Panc1 (cell line): ENCODE data around the gene DEFB113. TPM values are rescaled to one million over a fixed set of nuclear protein-coding genes. Genes with fewer than 3 reads are reported as not detected.

Experiments
- ATAC-seq: fragments of 200-7000 bp; cut with Tn5 transposase; 2 replicates; pipeline ENCODE4 v1.9.1; 2020; ENCODE audit warnings: mild to moderate bottlenecking, moderate library complexity
- BruUV-seq: library from RNA; stranded (reverse); fragments of 400-500 nt; replicated peaks from 2 replicates; lab custom pipeline; 2021; lab: Mats Ljungman, UMichigan
- CTCF ChIA-PET: fragments of 300-600 bp; sonication (Branson Sonifier 250); formaldehyde crosslinking; loops from one replicate; lab custom pipeline; 2022; ENCODE audit warnings: antibody characterized with exemption; lab: Charles Lee
- POLR2A ChIA-PET: fragments of 300-600 bp; sonication (Branson Sonifier 250); formaldehyde crosslinking; loops from one replicate; lab custom pipeline; 2022; ENCODE audit warnings: antibody characterized with exemption; lab: Charles Lee
- DNase-seq: peaks from one replicate; pipeline ENCODE4 v3.0.0-alpha.2; 2010; ENCODE audit warnings: low read depth, low spot score
- H3K27ac ChIP-seq: 2 replicates; pipeline ENCODE4 v1.5.1; 2011; ENCODE audit warnings: mild to moderate bottlenecking, low read length, inconsistent platforms
- H3K27me3 ChIP-seq: fragments of 200-500 bp; sonication (Bioruptor generic); 2 replicates; pipeline ENCODE4 v1.6.0; 2014; ENCODE audit warnings: low read length, inconsistent platforms; ENCODE audit not compliant: control insufficient read depth, insufficient read depth
- H3K36me3 ChIP-seq: fragments of 200-500 bp; sonication (Bioruptor generic); 2 replicates; pipeline ENCODE4 v1.5.1; 2014; ENCODE audit warnings: inconsistent platforms, mild to moderate bottlenecking, low read length, moderate library complexity; ENCODE audit not compliant: control insufficient read depth, insufficient read depth
- H3K4me1 ChIP-seq: 2 replicates; pipeline ENCODE4 v1.5.1; 2011; ENCODE audit warnings: inconsistent platforms, mild to moderate bottlenecking, low read length, moderate library complexity; ENCODE audit not compliant: control insufficient read depth, insufficient read depth
- H3K4me3 ChIP-seq, 2 experiments: 2 replicates each; pipeline ENCODE4 v1.5.1; 2011 to 2012; ENCODE audit warnings: low read depth in 2 of 2, low read length in 2 of 2, mild to moderate bottlenecking in 2 of 2, inconsistent platforms in 1 of 2, moderate library complexity in 1 of 2
- H3K9me3 ChIP-seq: fragments of 200-500 bp; sonication (Bioruptor generic); 2 replicates; pipeline ENCODE4 v1.5.1; 2014; ENCODE audit warnings: low read depth, mild to moderate bottlenecking, inconsistent platforms, low read length, moderate library complexity; ENCODE audit not compliant: control insufficient read depth, insufficient read depth
- CTCF ChIP-seq: fragments of 450-650 bp; IDR thresholded peaks from 2 replicates; pipeline ENCODE4 v1.5.1; 2017; ENCODE audit warnings: mild to moderate bottlenecking
- POLR2AphosphoS5 ChIP-seq: IDR thresholded peaks from 2 replicates; pipeline ENCODE4 v1.6.1; 2012; ENCODE audit warnings: mild to moderate bottlenecking, low read depth, low read length, moderate library complexity
- SIN3A ChIP-seq: IDR thresholded peaks from 2 replicates; pipeline ENCODE4 v1.6.1; 2012; ENCODE audit warnings: low read depth, mild to moderate bottlenecking, low read length, moderate library complexity, borderline replicate concordance; ENCODE audit not compliant: insufficient read depth
- TCF7L2 ChIP-seq: IDR thresholded peaks from 2 replicates; pipeline ENCODE4 v1.6.1; 2011; ENCODE audit warnings: mild to moderate bottlenecking, low read depth, low read length, inconsistent platforms
- in situ Hi-C: cut with HindIII; loops from 2 replicates; pipeline ENCODE4 v1.10.0; 2016; ENCODE audit warnings: low sequenced_read_pairs, low pct_unique_long_range_greater_than_20kb
- intact Hi-C: fragments of 100-400 bp; cut with micrococcal nuclease; formaldehyde crosslinking; loops from one replicate; pipeline ENCODE4 v1.10.0; 2022; ENCODE audit not compliant: unreplicated experiment
- total RNA-seq: library from RNA; stranded (reverse); gene quantifications from one replicate; pipeline ENCODE4 v1.2.1, GENCODE V29; 2021; ENCODE audit not compliant: unreplicated experiment
- TF ChIP-seq, protein P1 (sequence below), 2 experiments: IDR thresholded peaks; 2 replicates each; pipeline ENCODE4 v1.6.1; 2011 to 2012; ENCODE audit warnings: low read depth in 2 of 2, control low read depth in 1 of 2, low read length in 1 of 2, mild to moderate bottlenecking in 1 of 2, moderate library complexity in 1 of 2; ENCODE audit not compliant: insufficient read depth in 1 of 2

The DEFB113 gene
- total RNA-seq, 1 experiment from 2014 or later = not detected

DNA sequence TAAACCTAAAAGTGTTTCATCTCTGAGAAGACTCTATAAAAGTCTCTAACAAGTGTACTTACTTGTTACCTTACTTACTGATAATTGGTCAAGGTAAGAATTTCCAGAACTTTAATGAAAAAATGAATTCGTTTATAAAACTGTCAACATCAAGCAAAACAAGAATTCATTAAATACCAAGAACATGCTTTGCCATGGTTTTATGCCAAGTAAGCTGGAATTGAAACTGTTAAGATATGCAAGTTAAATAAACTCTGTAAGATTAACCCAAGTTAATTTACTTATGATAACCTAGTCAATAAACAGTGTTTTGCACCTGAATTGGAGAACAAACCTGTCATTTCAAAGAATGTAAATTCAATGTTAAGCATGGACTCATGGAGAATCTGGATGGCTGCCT lies 17.1 kb upstream of the DEFB113 start:
- DNase-seq (no peak), ATAC-seq (no peak)
- intact Hi-C loops = no loop called here

GRCh38 chr6:49982046-49982445 lies 12.6 kb upstream of the DEFB113 start:
- H3K27ac ChIP-seq = no peak overlapping the region
- H3K4me3 ChIP-seq = no peak overlapping the region
- CTCF ChIA-PET = no interaction called here
- TF ChIP-seq SIN3A (no peak), POLR2AphosphoS5 (no peak)
- H3K9me3 ChIP-seq = no peaks in the 10 kb centered on the region; the same call in 1 of the 2 replicates
- no peaks in the 10 kb centered on the region; the same call in 1 of the 2 replicates for H3K36me3 ChIP-seq
- in situ Hi-C loops = no loop called here
- ATAC-seq = no peak
- H3K4me1 ChIP-seq = no peaks in the 10 kb centered on the region
- no TSS peak for BruUV-seq
- H3K27me3 ChIP-seq = no peaks in the 10 kb centered on the region
- POLR2A ChIA-PET = no interaction called here
- no peak for DNase-seq
- intact Hi-C loops = no loop called here

More for the DNA sequence above, 17.1 kb upstream of the DEFB113 start:
- H3K4me3 ChIP-seq = no peak overlapping the region
- in situ Hi-C loops = no loop called here
- no peaks in the 10 kb centered on the region for H3K27me3 ChIP-seq
- ChIA-PET CTCF (no interaction called here), POLR2A (no interaction called here)
- H3K4me1 ChIP-seq = no peaks in the 10 kb centered on the region
- H3K27ac ChIP-seq = no peak overlapping the region
- no peak for TF ChIP-seq POLR2AphosphoS5
- no peak for TF ChIP-seq TCF7L2
- no peak for TF ChIP-seq CTCF
- TF ChIP-seq, protein P1, sequence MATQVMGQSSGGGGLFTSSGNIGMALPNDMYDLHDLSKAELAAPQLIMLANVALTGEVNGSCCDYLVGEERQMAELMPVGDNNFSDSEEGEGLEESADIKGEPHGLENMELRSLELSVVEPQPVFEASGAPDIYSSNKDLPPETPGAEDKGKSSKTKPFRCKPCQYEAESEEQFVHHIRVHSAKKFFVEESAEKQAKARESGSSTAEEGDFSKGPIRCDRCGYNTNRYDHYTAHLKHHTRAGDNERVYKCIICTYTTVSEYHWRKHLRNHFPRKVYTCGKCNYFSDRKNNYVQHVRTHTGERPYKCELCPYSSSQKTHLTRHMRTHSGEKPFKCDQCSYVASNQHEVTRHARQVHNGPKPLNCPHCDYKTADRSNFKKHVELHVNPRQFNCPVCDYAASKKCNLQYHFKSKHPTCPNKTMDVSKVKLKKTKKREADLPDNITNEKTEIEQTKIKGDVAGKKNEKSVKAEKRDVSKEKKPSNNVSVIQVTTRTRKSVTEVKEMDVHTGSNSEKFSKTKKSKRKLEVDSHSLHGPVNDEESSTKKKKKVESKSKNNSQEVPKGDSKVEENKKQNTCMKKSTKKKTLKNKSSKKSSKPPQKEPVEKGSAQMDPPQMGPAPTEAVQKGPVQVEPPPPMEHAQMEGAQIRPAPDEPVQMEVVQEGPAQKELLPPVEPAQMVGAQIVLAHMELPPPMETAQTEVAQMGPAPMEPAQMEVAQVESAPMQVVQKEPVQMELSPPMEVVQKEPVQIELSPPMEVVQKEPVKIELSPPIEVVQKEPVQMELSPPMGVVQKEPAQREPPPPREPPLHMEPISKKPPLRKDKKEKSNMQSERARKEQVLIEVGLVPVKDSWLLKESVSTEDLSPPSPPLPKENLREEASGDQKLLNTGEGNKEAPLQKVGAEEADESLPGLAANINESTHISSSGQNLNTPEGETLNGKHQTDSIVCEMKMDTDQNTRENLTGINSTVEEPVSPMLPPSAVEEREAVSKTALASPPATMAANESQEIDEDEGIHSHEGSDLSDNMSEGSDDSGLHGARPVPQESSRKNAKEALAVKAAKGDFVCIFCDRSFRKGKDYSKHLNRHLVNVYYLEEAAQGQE (IDR thresholded peaks at IDR 0.05; ENCODE audit: insufficient read depth in 1 of 2, low read depth in 2 of 2, low read length in 1 of 2) = no peak
- TF ChIP-seq SIN3A = no peak
- BruUV-seq = no TSS peak
- H3K9me3 ChIP-seq = no peaks in the 10 kb centered on the region; the same call in 1 of the 2 replicates
- H3K36me3 ChIP-seq = no peaks in the 10 kb centered on the region; the same call in 1 of the 2 replicates

- ChIA-PET CTCF (no interaction called here), POLR2A (no interaction called here)
- Histone ChIP-seq H3K27ac (no peak overlapping the region), H3K4me1 (no peaks in the 10 kb centered on the region), H3K9me3 (no peaks in the 10 kb centered on the region; the same call in 1 of the 2 replicates), H3K36me3 (no peaks in the 10 kb centered on the region), H3K27me3 (no peaks in the 10 kb centered on the region), H3K4me3 (no peak overlapping the region)
- BruUV-seq = no TSS peak
- intact Hi-C loops (no loop called here), in situ Hi-C loops (no loop called here)
- DNase-seq (no peak), ATAC-seq (no peak)
- no peak for TF ChIP-seq SIN3A
- no peak for TF ChIP-seq POLR2AphosphoS5
- no peak for TF ChIP-seq TCF7L2
- TF ChIP-seq, protein P1 (IDR thresholded peaks at IDR 0.05; ENCODE audit: insufficient read depth in 1 of 2, low read depth in 2 of 2, low read length in 1 of 2) = no peak
- no peak for TF ChIP-seq CTCF
Measured at GRCh38 chr6:49980898-49981297, 11.5 kb upstream of the DEFB113 start.
